IPS DF 4.7 (cell line): ENCODE data around the gene SENP8.
"Not testable (repeated sequence)": the region's sequence is repeated elsewhere in the genome, so short reads cannot be mapped to it uniquely, and the experiment has no call there.

Experiments used
- DNase-seq: peaks from one replicate; pipeline ENCODE4 v3.0.0-alpha.2; 2013; ENCODE audit warnings: low spot score; ENCODE audit errors: extremely low read depth

Gene SENP8

GRCh38 chr15:72118017-72118978 is at the start of gene SENP8, which contains the start of gene MYO9A:
SENP8 (plus strand) TSS chr15:72118403; CDS start chr15:72139624, 21,221 bp downstream.
MYO9A (minus strand) TSS chr15:72118150; CDS start chr15:72046563, 71,587 bp downstream.
- DNase-seq: peak; percentile 96

GRCh38 chr15:72068856-72069255 is 49.3 kb upstream of the SENP8 start:
- no peak for DNase-seq

- DNase-seq: no peak
Observed at GRCh38 chr15:72070817-72071447, 47.3 kb upstream of the SENP8 start.

DNA sequence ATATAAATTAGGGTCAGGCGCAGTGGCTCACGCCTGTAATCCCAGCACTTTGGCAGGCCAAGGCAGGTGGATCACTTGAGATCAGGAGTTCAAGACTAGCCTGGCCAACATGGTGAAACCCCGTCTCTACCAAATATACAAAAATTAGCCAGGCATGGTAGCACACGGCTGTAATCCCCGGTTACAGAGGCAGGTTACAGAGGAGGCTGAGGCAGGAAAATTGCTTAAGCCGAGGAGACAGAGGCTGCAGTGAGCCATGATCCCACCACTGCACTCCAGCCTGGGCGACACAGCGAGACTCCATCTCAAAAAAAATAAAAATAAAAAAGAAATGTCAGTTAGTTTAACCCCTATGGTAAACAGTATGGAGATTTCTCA is 46.8 kb upstream of the SENP8 start:
- DNase-seq: not testable (repeated sequence)

DNA sequence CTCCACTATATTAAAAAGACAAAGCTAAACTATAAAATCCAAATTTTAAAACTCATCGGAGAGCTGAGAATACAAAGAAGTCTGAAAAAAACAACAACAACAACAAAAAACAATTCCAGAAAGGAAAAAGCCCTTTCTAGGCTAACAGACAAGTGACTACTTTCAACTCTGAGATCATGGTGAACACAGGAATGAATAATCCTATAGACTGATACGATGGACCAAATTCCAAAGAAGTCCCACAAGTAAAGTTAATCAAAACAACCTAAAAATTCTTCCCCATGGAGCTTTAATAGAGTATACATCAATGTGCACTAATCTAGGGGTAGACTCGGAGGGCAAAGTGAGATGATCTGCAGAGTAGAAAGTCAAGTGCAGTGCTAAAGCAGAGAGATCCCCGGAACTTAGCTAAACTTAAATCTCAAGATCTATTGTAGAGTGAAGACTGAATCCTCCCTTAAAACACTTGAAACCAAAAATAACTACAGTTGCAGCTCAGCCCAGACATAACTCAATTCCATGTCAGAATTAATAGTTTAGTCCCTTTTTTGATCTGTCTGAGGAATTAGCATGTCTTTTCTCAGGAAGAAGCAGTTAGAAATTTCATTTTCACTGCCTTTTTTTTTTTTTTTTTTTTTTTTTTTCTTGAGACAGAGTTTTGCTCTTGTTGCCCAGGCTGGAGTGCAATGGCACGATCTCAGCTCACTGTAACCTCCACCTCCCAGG is 43.7 kb upstream of the SENP8 start:
- no peak for DNase-seq

DNA sequence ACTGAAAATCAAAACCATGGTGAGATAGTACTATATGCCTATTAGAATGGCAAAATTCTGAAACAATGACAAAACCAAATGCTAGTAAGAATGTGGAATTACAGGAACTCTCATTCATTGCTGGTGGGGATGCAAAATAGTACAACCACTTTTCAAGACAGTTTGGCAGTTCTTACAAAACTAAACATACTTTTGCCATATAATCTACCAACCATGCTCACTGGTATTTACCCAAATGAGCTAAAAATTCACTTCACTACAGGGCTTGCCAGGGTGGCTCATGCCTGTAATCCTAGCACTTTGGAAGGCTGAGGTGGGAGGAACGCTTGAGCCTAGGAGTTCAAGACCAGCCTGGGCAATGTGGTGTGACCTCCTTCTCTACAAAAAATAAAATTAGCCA is 40.3 kb upstream of the SENP8 start:
- no peak for DNase-seq

- DNase-seq: no peak
Observed at GRCh38 chr15:72078887-72079286, 39.3 kb upstream of the SENP8 start.

GRCh38 chr15:72082176-72082575 is 36.0 kb upstream of the SENP8 start:
- no peak for DNase-seq

- no peak for DNase-seq
Observed at GRCh38 chr15:72086010-72086697, 32.0 kb upstream of the SENP8 start.

DNA sequence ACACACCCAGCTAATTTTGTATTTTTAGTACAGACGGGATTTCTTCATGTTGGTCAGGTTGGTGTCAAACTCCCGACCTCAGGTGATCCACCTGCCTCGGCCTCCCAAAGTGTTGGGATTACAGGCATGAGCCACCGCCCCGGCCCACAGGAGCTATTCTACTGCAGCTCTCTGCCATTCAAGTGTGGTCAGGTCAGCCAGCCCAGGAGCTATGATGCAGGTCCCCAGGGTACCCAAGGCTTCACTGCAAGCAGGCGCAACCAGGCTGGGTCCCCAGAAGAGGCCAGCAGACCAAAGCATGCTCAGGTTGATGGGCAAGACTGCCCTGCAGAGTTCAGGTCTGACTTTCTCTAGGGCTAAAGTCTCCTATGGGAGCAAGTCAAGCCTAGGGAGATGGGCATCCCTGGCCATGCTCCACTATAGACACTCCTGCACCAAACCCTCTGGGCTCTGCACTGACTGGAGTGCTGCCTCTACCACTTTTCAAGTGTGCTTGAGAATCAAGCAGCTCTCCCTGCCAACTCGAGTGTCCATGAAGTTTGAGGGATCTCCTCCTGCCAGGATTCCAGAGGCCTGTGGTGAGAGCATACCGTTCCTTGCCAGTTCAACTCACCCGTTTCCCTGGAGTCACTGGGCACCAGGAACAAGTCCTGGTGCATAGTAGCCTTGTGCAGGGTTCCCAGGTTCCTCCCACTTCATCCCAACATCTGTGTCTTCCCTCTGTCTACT is 31.1 kb upstream of the SENP8 start:
- DNase-seq: no peak

- no peak for DNase-seq
Observed at GRCh38 chr15:72092006-72092405, 26.2 kb upstream of the SENP8 start.

GRCh38 chr15:72092691-72093090 is 25.5 kb upstream of the SENP8 start:
- DNase-seq: no peak

DNA sequence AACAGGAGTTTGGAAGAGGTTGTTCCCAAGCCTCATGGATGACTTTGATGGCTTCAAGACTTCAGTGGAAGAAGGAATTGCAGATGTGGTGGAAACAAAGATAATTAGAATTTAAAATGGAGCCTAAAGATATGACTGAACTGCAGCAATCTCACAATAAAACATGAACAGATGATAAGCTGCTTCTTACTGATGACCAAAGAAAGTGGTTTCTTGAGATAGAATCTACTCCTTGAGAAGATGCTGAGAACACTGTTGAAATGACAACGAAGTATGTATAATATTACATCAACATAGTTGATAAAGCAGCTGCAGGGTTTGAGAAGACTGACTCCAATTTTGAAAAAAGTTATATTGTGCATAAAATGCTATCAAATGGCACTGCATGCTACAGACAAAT is 21.4 kb upstream of the SENP8 start:
- DNase-seq: no peak

DNA sequence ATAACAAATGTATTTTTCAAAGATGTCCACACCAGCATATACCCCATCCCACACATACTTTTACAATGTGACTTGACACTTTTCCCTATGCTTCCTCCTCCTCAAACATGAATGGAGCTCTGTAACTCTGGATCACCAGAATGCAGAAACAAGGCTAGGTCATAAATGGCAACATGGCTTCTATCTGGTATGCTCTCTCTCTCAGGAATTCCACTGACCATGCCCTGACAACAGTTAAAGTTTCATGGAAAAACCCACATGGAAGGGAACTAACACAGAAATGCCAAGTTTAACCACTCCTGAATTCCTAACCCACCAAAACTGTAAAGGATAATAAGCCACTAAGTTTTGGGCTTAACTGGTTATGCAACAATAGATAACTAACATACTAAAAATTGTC is 20.2 kb upstream of the SENP8 start:
- DNase-seq: no peak

DNA sequence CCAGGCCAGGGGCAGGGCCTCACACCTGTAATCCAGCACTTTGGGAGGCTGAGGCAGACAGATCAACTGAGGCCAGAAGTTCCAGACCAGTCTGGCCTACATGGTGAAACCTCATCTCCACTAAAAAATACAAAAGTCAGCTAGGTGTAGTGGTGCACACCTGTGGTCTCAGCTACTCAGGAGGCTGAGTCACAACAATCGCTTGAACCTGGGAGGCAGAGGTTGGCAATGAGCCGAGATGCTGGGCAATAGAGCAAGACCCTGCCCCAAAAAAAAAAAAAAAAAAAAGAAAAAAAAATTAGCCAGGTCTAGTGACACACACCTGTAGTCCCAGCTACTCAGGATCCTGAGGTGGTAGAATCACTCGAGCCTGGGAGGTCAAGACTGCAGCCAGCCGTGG is 19.0 kb upstream of the SENP8 start:
- DNase-seq: no peak

- not testable (repeated sequence) for DNase-seq
Observed at GRCh38 chr15:72100551-72100950, 17.7 kb upstream of the SENP8 start.

DNA sequence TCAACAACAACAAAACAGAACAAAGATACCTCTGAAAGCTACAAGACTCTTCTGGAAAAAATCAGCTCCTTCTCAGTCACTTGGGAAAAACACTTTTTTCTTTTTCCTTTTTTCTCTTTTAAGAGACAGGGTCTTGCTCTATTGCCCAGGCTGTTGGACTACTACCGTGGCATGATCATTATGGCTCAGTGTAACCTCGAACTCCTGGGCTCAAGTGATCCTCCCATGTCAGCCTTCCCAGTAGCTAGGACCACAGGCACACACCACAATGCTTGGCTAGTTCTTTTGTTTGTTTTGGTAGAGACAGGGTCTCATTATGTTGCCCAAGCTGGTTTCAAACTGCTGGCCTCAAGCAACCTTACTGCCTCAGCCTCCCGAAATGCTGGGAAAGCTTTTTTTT is 13.1 kb upstream of the SENP8 start:
- DNase-seq: no peak

DNA sequence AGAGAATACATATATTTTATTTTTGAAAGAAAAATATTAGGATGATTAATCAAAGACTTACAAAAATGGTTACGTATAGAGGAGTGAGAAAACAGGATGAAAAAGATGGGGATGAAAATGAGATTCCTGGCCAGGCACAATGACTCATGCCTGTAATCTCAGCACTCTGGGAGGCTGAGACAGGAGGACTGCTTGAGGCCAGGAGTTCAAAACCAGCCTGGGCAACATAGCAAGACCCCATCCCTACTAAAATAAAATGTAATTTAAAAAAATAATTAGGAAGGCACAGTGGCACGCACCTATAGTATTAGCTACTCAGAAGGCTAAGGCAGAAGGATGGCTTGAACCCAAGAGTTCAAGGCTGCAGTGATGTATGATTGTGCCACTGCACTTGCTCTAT is 12.1 kb upstream of the SENP8 start:
- DNase-seq: no peak

DNA sequence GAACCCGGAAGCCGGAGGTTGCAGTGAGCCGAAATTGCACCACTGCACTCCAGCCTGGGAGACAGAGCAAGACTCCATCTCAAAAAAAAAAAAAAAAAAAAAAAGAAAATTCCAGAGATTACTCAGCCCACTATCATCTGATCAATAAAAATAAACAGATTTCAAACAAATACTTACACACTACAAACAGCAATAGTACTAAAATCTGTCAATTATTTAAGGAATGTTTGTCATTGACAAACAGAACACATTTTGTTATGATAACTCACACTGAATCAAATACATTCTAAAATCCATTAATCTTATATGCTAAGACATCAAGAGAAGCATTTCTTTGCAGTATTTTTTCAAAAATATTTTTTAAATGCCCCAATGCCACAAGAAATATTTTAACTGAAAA is 7.8 kb upstream of the SENP8 start:
- DNase-seq: no peak

DNA sequence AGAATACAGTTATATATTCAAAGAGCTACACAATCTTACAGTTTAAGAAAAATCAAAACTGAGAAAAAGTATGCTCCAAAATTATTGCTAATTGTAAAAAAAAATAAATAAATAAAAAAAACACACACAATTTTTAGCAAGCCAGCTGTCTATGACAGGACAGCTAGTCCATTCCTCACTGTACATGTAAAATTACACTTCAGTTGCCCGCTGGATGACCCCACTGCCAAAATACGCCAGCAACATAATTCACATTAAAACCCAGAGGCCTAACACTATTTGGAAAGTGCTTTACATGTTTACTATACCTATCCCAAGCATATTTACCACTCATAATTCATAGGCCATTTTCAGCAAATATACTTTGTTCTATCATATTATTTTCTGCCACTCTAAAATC is 6.1 kb upstream of the SENP8 start:
- DNase-seq: no peak

DNA sequence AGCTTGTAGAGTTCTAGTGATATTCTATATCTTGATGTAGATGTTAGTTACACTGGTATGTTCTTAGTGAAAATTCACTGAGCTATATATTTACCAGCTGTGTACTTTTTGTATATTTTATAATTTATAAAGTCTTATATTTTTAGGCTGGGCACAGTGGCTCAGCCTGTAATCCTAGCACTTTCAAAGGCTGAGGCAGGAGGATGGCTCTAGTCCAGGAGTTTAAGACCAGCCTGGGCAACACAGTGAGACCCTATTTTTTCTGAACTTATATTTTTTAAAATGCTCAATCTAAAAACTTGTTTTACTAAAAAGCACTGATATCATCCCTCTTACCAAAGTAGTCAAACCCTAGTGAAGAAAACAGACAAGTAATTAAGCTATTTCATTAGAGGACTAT is 5.4 kb upstream of the SENP8 start:
- DNase-seq: no peak
